ENCODE data around the gene CDC42BPA. TPM values are rescaled to one million over a fixed set of nuclear protein-coding genes. Genes with fewer than 3 reads are reported as not detected.

Gene CDC42BPA
- total RNA-seq, 2 donors from 2014 or later, result 47.8 to 56.4 TPM

- intact Hi-C loops (cut with DNase I), result no loop called here
- no peak for DNase-seq (ENCODE audit: low spot score)
Measured at GRCh38 chr1:227227761-227228160, 90.5 kb downstream of the CDC42BPA start.

DNA sequence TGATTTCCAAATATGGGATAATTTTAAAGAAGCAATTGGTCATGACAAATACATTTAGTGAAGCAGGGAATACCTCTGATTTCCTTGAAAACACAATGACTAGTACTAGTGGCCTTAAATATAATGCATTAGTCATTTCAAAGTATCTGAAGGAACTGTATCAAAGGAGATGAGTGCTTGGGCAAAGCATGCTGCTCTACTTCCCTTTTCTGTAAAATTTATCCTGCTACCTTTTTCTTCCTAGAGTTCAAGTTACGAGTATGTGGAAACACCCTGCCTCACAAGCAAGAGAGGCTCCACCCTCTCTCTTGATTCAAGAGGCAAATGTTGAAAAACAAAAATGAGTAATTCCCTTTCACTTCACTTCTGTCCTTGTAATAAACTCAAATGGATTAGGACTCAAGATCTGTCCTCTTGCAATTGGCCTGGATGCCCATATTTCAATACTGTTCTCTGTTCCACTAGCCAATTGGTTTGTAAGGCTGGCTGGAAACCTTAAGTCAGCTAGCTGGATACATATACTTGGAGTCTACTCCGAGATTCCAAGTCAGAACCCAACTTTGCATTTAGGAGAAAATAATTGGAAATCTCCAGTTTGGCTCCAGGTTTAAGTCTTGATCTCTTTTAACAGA is 92.5 kb downstream of the CDC42BPA start:
- intact Hi-C loops (cut with DNase I), result no loop called here
- no peak for DNase-seq (ENCODE audit: low spot score)

GRCh38 chr1:227223171-227223806 is 95.0 kb downstream of the CDC42BPA start:
- DNase-seq (ENCODE audit: low spot score), result no peak
- intact Hi-C loops (cut with DNase I), result no loop called here

DNA sequence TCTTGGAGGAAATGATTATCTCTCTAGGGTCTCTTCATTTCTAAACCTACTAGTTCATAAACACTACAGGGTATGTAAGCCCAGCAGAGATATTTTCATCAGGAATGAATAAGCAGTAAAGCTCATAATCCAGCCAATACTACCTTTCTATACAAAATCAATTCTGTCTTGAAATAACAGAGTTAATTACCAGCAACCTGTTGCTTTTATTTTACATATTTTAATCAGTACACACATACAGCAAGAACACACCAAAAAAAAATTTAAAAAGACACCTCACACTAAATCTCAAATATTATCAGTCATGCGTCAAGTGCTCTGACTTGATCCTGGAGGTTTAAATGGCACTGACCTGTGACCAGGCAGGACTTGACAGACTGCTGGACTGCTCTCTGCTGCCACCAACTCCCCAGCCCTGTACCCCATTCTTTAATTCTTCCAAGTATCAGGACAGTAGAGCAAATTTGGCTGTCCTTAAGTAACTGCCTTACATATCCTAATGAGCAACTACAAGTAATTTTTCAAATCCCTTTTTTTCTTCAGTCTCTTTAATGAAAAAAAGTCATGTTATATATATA is 98.5 kb downstream of the CDC42BPA start:
- intact Hi-C loops (cut with DNase I), result no loop called here
- no peak for DNase-seq (ENCODE audit: low spot score)

GRCh38 chr1:227218870-227219573 is 99.3 kb downstream of the CDC42BPA start:
- intact Hi-C loops (cut with DNase I), result no loop called here
- no peak for DNase-seq (ENCODE audit: low spot score)

DNA sequence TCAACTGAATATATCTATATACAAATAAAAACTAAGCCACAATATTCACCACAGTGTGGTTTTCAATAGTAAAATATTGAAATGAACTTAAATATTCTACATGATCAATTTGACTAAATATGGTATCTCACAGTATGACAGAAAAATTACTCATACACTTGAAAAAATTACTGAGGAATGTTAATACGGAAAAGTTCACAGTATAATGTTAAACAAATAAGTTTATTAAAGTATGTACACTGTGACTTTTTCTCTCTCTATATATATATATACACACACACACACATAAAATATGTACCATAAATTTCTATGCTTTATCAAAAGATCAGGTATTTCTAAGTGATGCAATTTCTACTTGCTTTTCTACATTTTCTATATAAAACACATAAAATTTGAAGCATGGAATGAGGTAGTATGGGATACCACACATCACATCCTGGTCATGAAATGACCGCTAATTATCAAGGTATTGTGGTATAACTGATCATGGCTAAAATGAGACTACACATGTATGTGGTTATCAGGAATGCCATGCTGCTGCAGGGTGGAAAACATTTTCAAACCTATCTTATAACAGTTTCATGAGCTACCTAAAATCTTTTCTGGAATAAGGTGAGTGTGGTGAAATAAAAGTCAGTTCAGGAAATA is 102.3 kb downstream of the CDC42BPA start:
- intact Hi-C loops (cut with DNase I), result loop anchor here in 1 of 2 donors (1.0 kb wide), 1 partner anchor 18 kb away; no protein-coding TSS in a partner anchor
- no peak for DNase-seq (ENCODE audit: low spot score)

GRCh38 chr1:227214207-227214606 is 104.1 kb downstream of the CDC42BPA start:
- intact Hi-C loops (cut with DNase I), result no loop called here

DNA sequence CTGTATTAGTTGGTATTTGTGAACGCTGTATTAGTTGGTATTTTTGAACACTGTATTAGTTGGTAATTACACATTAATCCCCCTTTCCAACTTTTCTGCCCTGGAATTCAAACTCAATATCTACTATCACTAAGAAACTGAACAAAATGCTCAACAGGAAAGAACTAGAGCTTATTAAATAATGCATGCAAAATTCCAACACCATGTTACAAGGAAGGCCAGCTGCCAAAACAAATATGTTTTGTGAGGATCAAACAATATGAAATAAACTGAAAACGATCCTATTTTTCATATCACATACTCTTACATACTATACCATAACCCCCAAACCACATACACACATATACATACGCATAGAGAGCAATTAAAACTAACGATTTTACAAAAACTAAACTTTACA is 104.9 kb downstream of the CDC42BPA start:
- intact Hi-C loops (cut with DNase I), result no loop called here
- DNase-seq (ENCODE audit: low spot score), result no peak

More at GRCh38 chr1:227214207-227214606, 104.1 kb downstream of the CDC42BPA start:
- no peak for DNase-seq (ENCODE audit: low spot score)

DNA sequence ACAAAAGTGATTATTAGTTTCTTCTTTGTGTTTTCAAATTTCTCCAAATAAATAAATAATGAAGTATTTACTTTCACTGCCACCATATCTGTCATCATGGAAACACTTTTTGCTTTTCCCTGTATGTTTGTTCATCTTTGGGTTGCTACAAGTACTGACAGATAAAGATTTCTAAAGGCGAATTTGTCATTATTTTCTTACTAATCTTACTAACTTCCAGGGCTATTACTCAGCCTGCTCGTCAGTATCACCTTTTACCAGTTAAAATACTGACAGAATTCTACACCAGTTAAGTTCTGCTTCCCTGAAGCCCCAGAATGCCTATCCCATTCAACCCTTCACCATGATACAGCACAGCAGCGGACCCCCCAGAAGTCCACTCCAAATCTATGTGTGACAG is 106.1 kb downstream of the CDC42BPA start:
- intact Hi-C loops (cut with DNase I), result no loop called here

GRCh38 chr1:227210604-227211003 is 107.7 kb downstream of the CDC42BPA start:
- DNase-seq (ENCODE audit: low spot score), result no peak
- intact Hi-C loops (cut with DNase I), result no loop called here

More for the DNA sequence above, 106.1 kb downstream of the CDC42BPA start:
- DNase-seq (ENCODE audit: low spot score), result no peak

GRCh38 chr1:227197064-227197463 is 121.2 kb downstream of the CDC42BPA start:
- intact Hi-C loops (cut with DNase I), result no loop called here
- no peak for DNase-seq (ENCODE audit: low spot score)

DNA sequence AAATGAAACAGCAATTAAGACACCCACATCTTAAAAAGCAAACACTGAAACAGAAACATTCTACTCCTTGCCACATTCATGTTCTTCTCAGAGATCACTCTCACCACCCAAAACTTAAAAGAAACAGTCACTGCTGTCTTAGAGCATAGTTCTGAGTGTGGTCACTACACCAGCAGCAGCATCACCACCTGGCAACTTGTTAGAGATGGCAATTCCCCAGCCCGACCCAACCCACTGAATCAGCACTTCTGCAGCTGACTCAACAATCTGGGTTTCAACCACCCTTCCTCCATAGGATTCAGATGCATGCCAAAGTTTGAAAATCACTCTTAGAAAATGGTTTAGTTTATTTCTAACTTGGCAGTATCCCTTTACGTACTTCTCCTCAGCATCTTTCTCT is 126.1 kb downstream of the CDC42BPA start:
- intact Hi-C loops (cut with DNase I), result no loop called here
- peak; percentile 80 for DNase-seq (ENCODE audit: low spot score)

GRCh38 chr1:227191607-227192006 is 126.7 kb downstream of the CDC42BPA start:
- no peak for DNase-seq (ENCODE audit: low spot score)
- intact Hi-C loops (cut with DNase I), result no loop called here

DNA sequence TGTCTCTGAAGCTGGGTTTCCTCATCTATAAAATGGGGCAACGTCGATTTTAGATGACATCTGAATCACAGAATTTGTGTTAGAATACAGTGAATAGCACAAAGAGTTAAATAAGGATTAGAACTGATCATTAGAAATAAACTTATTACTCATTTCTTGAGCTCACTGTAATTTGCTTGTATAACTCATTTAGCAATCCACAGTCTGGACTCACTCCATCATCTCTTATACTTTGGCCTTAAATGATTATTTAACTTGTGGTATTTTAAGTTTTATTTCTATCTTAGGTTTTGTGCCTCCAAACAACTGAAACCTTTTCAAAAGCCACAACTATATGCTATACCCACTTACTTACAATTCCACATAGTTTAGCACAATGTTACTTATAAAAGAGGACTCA is 128.0 kb downstream of the CDC42BPA start:
- intact Hi-C loops (cut with DNase I), result no loop called here
- DNase-seq (ENCODE audit: low spot score), result no peak

DNA sequence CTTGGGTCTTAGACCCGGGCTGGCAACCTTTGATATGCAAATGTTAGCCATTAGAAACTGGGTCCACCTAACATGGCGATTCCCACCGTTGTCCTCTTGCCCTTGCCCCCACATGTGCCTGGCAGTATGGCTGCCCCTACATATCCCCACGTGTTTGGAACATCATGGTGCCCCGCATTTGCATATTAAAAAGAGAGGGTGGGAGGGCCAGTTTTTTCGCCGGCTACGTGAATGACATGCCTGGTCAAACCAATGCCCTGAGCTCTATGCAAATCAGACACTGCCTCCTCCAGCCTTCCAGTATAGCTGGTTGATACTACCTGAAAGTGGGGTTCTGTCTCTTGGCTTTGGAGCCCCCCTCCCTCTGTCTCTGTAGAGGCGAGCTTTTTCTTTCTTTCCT is 133.0 kb downstream of the CDC42BPA start:
- intact Hi-C loops (cut with DNase I), result no loop called here
- no peak for DNase-seq (ENCODE audit: low spot score)

- no peak for DNase-seq (ENCODE audit: low spot score)
- intact Hi-C loops (cut with DNase I), result no loop called here
Measured at GRCh38 chr1:227182012-227182411, 136.3 kb downstream of the CDC42BPA start.

DNA sequence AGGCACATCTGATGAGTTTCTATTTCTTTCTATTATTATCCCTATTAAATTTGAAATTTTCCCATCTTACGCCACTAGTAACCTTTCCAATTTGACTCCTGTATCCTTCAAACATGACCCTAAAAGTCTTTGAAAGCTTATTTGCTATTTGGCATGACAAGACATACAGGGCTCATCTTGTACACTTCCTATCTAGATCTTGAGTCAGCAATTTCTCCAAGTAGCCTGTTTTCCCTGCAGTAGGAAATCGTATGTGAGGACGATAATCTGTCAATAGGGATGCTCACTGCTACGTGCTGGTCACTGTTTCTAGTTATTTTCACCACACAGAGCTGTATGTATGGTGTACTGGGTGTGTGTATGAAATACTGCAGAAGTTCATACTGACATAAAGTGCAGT is 142.7 kb downstream of the CDC42BPA start:
- no peak for DNase-seq (ENCODE audit: low spot score)
- intact Hi-C loops (cut with DNase I), result no loop called here

DNA sequence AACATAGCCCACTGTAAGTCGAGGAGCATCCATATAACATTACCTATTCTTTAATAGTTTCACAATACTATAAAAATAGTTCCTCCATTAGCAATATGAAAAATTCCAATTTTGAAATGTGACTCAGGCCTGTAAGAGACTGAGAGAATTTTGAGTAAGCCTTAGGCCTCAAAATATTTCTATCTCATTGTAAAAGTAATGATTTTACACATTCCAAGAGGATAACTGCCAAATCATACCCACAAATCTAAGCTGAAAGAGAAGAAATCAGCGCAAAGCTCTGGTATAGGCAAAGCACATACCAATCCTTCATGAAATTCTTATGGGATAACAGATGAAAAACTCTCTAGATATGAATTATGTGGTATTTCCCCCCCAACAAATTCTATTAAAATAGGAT is 144.1 kb downstream of the CDC42BPA start:
- intact Hi-C loops (cut with DNase I), result no loop called here
- DNase-seq (ENCODE audit: low spot score), result no peak

DNA sequence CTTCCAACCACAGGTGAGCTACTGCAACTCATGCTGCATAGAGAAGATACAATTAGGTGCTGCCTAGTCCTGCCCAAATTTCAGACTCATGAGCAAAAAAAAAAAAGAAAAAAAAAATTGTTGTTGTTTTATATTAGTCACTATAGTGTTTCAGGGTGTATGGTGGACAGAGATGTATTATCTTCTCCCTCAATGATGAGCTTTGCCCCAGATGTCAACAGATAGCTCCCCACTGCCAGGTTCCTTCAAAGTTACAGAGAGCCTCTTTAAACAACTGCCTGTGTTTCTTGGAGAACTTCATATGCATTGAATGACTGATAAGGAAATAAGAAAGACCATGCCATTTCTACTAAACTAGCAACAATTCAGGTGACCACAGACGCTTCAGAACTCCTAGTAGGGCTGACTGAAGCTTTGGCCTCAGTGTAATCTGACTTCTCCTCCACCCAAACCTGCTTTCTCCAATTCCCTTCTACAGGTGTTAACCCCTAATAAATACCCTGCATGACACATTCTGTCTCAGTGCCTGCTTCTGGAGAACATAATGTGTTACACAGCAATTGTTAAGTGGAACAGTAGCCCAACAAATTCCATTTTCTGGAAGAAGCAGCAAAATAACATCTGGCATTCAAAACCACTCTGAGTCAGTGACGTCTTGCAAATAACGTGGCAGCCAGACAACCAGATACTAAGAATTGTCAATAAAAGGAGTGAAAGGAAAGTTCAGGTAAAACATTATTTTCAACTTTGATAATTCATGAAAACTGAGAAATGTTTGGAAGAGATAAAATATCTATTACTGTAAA is 147.7 kb downstream of the CDC42BPA start:
- intact Hi-C loops (cut with DNase I), result no loop called here
- DNase-seq (ENCODE audit: low spot score), result no peak
